HG02798 (cell line): ENCODE data around the gene ZNF547.
"Not testable (repeated sequence)": the region's sequence is repeated elsewhere in the genome, so short reads cannot be mapped to it uniquely, and the experiment has no call there.

Experiments
- ATAC-seq: cut with Tn5 transposase; IDR thresholded peaks from one replicate; pipeline ENCODE4 v1.9.1; 2021; ENCODE audit warnings: mild to moderate bottlenecking; ENCODE audit not compliant: unreplicated experiment, poor library complexity

The ZNF547 gene

GRCh38 chr19:57366776-57367175 lies 3.4 kb downstream of the ZNF547 start:
- ATAC-seq, result no peak

GRCh38 chr19:57374179-57374578 lies 10.8 kb downstream of the ZNF547 start:
- no peak for ATAC-seq

- ATAC-seq, result not testable (repeated sequence)
Measured at GRCh38 chr19:57374647-57375046, 11.3 kb downstream of the ZNF547 start.

GRCh38 chr19:57376151-57376550 lies 12.8 kb downstream of the ZNF547 start:
- ATAC-seq, result no peak

GRCh38 chr19:57377498-57378146 lies 14.3 kb downstream of the ZNF547 start:
- ATAC-seq, result no peak

- ATAC-seq, result no peak
Measured at GRCh38 chr19:57380923-57381322, 17.6 kb downstream of the ZNF547 start.

- no peak for ATAC-seq
Measured at GRCh38 chr19:57382806-57383488, 19.6 kb downstream of the ZNF547 start.

GRCh38 chr19:57389194-57389729 lies 25.9 kb downstream of the ZNF547 start:
- ATAC-seq, result no peak

- ATAC-seq, result peak; percentile 99
Measured at GRCh38 chr19:57389730-57390598, 26.6 kb downstream of the ZNF547 start, which contains the start of gene ZNF548. ZNF548 (plus strand) TSS chr19:57389854; CDS start chr19:57390100, 246 bp downstream.

GRCh38 chr19:57395710-57396109 lies 32.4 kb downstream of the ZNF547 start:
- no peak for ATAC-seq

- ATAC-seq, result no peak
Measured at GRCh38 chr19:57398868-57399267, 35.5 kb downstream of the ZNF547 start.

- ATAC-seq, result no peak
Measured at GRCh38 chr19:57403737-57404563, 40.6 kb downstream of the ZNF547 start.

- peak; percentile 49 for ATAC-seq
Measured at GRCh38 chr19:57406516-57407123, 43.3 kb downstream of the ZNF547 start.

GRCh38 chr19:57410877-57411671 lies 47.7 kb downstream of the ZNF547 start, which contains the start of gene ZNF17:
ZNF17 (plus strand) TSS chr19:57411161; CDS start chr19:57413616, 2,455 bp downstream.
- peak; percentile 98 for ATAC-seq

- ATAC-seq, result no peak
Measured at GRCh38 chr19:57419439-57419838, 56.1 kb downstream of the ZNF547 start.

GRCh38 chr19:57421037-57421436 lies 57.7 kb downstream of the ZNF547 start:
- ATAC-seq, result no peak
